C4-2B (cell line): ENCODE measurements around the gene TELO2.

ENCODE experiments used
- H3K27ac ChIP-seq: fragments of 450-650 bp; 2 replicates; pipeline ENCODE4 v1.5.1; 2017
- ZFX ChIP-seq: fragments of 450-650 bp; IDR thresholded peaks from 2 replicates; pipeline ENCODE4 v1.6.1; 2017
- TF ChIP-seq, protein P1 (sequence below): fragments of 450-650 bp; conservative IDR thresholded peaks from 2 replicates; pipeline ENCODE4 v1.5.1; 2017; ENCODE audit warnings: mild to moderate bottlenecking

TELO2 gene

DNA sequence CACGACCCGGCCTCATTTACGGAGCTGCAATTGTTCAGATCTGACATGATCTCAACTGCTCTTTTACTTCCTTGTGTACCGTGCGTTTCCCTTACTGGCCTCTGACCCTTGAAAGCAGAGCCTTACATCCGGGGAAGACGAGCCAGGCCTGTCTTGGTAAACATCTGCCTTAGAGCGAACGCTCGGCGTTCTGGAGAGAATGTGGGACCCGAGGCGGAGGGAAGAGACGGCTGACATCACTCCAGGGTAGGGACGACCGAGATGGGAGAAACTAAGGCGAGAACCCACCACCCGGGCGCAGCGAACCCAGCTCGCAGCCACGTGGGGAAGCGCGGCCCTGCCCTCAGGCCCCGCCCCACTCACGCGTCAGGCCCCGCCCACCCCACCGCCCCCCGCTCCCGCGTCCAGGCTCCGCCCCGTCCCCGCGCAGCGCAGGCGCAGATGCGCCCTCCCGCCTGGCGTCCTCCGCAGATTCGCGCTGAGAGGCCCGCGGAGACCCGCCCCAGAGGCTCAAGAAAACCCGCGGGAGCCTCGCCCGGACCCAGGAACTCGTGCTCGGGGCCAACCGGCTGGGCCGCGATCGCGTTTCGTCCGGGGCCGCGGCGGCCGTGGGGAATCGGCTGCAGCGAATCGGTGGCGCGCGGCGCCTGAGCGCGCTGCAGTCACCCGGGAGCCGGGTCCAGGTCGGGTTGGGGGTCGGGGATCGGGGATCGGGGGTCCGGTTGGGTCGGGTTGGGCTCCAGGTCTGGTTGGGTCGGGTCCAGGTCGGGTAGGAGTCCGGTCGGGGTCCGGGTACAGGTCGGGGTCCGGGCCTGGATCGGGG, at the start of gene TELO2:
Gene TELO2 (plus strand): TSS at position 438 of the 823 bp plus-strand sequence. CDS start 922 bp downstream, outside the sequence.
- TF ChIP-seq, protein P1, sequence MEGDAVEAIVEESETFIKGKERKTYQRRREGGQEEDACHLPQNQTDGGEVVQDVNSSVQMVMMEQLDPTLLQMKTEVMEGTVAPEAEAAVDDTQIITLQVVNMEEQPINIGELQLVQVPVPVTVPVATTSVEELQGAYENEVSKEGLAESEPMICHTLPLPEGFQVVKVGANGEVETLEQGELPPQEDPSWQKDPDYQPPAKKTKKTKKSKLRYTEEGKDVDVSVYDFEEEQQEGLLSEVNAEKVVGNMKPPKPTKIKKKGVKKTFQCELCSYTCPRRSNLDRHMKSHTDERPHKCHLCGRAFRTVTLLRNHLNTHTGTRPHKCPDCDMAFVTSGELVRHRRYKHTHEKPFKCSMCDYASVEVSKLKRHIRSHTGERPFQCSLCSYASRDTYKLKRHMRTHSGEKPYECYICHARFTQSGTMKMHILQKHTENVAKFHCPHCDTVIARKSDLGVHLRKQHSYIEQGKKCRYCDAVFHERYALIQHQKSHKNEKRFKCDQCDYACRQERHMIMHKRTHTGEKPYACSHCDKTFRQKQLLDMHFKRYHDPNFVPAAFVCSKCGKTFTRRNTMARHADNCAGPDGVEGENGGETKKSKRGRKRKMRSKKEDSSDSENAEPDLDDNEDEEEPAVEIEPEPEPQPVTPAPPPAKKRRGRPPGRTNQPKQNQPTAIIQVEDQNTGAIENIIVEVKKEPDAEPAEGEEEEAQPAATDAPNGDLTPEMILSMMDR, result no peak
- 0 out of 2 replicates have a peak, but pooled peaks have one; percentile 47 for TF ChIP-seq ZFX
- peak within 1 kb of the TSS; percentile 87 for H3K27ac ChIP-seq

DNA sequence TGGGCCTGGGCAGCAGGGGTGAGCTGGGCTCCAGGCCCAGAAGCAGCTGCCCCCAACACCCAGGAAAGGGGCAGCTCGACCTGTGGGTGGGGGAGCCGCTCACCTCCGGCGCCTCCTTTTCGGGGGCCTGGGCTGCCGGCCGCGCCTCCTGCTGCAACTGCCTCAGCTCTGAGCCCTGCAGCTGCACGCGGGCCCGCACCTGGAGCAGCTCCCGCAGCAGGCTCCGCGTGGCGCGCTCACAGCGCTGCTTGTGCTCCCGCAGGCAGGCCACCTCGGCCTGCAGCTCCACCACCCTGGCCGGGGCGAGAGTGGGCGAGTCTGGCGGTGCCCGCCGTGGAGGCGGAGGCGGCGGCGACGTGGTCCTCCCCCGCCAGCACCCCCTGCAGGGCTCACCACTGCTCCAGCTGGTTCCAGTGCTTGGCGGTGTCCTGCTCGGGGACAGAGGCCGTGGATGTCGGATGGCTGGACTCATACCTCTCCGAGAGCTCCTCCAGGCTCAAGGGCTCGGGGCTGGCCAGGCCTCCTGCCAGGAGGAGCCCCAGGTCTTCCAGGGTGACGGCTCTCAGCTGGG, 49.7 kb upstream of the TELO2 start:
- TF ChIP-seq ZFX, result no peak
- TF ChIP-seq, protein P1, result no peak
- no peak overlapping the region for H3K27ac ChIP-seq

DNA sequence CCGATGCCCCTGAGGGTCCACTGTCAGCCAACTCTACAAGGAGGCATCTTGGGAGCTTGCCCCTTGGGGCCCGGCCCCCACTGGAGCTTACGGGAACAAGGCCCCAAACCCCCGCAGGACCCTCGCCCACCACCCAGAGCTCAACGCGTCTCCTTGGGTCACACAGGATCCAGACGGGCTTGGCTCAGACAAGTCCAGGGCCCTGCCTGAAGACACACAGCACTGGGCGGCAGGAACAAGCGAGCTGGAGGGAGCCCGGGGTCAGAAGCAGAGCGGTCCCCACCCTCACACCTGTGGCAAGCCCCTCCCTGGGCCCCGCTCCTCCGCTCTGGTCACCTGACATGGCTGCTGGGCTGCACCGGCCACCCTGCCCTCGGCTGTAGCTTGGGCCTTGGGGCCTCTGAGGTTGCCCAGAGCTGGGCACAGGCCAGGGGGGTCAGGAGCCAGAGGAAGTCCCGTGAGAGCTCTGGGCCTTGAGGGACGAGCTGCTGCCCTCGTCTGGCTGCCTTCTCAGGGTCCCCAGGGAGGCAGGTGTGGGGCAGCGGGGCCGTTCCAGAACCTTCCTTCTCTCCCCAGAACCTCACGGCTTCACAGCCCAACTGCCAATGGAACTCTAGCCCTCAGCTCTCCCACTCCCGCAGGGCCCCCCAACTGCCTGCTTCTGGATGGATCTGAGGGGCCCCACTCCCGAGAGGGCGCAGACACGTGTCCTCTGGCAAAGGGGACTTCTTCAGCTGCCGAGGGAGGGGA, 49.0 kb upstream of the TELO2 start, which contains the start of gene CCDC154:
Gene CCDC154 (minus strand): TSS at position 577 of the 750 bp plus-strand sequence. CDS start 234 bp downstream, at position 343.
- no peak within 1 kb of the TSS for H3K27ac ChIP-seq
- no peak for TF ChIP-seq ZFX
- TF ChIP-seq, protein P1, result no peak

DNA sequence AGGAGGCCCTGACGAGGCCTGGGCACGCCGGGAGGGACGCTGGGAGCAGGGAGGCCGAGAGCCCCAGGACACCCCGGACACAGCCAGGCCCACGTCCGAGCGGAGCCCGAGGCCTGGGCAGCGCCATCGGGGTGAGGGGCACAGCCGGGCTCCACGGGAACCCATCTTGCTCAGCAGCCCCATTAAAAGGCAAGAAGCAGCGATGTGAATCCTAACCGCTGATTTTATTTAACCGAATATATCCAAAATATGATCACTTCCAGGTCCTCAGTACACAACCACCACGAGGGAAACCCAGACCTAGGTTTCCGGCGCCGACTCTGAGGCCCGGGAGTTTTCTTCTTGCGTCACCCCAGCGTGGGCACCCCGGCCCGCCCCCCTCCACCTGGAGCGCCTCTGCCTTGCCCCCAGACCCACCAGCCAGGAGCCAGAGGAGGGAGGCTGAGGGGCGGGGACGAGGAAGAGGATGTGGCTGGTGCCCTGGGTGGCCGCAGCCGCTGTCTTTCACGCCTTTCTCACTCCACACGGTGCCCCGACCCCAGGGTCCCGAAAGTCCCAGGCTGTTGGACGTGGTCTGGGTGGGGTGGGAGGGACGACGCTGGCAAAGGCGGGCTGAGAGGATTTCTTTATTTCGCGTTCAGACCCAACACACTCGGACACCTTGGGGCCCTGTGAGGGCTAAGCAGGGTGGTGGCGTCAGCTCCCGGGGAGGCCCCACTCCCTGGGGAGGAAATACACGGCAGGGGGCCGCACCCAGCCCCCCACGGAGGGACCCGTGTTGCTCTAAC, 48.2 kb upstream of the TELO2 start:
- no peak overlapping the region for H3K27ac ChIP-seq
- TF ChIP-seq, protein P1, result no peak
- no peak for TF ChIP-seq ZFX

DNA sequence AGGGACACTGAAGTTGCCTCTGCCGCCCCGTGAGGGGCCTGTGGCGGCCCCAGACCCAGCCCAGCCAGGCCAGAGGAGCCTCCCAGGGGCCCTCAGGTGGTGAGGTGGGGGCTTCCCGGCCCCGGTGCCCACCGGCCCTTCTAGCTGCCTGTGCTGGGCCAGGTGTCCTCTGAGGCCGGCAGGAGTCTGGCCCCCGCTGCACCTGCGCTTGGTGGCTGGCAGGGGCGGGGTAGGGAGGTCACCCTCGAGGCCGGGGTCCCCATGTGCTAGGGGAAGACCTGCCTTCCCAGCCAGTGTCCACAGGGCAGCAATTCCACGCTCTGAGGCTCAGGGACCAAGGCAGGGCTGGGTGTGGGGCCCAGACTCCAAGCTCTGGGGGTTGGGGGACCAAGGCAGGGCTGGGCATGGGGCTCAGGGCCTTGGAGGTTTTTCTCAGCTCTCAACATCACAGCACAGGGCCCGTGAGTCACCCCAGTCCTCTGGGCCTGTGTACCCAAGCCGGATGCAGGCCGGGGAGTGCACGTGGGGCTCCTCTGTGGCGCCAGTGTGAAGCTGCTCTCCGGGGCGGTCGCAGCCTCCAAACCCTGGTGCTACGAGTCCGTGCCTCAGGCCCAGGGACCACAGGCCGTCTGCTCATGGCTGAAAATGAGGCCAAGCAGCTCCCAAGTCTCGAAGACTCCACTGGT, 47.5 kb upstream of the TELO2 start:
- H3K27ac ChIP-seq, result no peak overlapping the region
- TF ChIP-seq, protein P1, result no peak
- TF ChIP-seq ZFX, result no peak

DNA sequence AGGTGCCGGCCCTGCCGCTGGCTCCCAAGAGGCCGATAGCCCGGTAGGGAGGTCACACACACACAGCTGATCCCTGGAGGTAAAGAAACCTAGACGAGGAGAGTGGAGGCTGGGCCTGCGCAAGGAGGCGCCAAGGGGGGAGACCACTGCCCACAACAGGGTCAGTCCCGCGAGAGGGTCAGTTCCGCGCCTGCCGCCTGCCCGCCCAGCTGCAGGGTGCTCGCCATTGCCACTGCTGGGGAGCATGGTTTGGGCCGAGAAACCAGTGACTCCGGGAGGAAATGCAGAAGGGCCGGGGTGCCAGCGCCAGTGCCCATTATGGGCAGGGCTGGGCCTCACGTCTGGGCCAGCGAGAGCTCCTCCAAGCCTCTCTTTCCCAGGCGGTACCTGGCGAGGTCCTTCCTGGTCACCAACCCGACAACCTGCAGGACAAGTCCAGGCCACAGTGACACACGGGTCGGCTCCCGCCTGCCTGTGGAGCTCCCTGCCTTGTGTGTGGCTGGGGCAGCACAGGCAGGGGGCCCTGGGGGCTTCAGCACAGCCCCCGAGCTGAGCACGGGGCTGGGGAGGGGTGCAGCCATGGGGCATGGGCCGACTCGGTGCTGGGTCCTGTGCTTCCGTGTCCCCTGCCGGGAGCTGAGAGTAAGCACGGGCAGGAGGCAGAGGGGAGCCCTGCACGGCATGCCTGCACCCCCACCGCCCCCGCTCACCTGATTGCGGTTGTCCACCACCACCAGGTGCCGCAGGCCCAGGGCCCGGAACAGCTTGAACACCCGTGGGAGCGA, 46.7 kb upstream of the TELO2 start:
- no peak overlapping the region for H3K27ac ChIP-seq
- TF ChIP-seq, protein P1, result no peak
- TF ChIP-seq ZFX, result no peak
